A673 (cell line): ENCODE data around the gene SORCS3.

Experiments
- CTCF ChIP-seq: fragments of 300-800, 200-600 bp; sonication (generic); conservative IDR thresholded peaks from 2 replicates; pipeline ENCODE4 v1.5.1; 2017; ENCODE audit warnings: low read depth, mild to moderate bottlenecking, antibody characterized with exemption, low read length, moderate library complexity, mixed read lengths
- EZH2 ChIP-seq: fragments of 200-600 bp; sonication (generic); IDR thresholded peaks from 2 replicates; pipeline ENCODE4 v1.6.1; 2017; ENCODE audit warnings: borderline replicate concordance, low read depth, mild to moderate bottlenecking, mixed read lengths, antibody characterized with exemption, low read length; ENCODE audit not compliant: poor library complexity, severe bottlenecking

DNA sequence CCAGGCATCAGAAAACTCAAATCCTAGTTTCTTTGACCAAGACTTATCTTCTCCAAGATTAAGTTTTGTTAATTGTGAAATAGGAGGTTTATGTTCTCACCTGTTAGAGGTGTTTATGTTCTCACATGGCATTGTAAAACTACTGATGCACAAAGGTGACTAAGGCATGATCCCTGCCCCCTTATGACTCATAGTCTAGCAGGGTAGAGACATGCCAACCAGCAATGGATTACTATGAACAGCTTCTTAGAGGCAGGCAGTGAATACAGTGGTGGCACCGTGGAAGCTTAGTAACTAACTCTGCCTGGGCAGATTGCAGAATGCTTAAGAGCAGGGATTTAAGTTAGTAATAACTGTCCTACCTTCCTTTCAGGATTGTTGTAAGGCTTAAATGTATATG is 400.9 kb downstream of the SORCS3 start:
- TF ChIP-seq CTCF (no peak), EZH2 (no peak)
